Spleen (tissue), 11 donors: ENCODE data around the gene RNF167. TPM values are rescaled to one million over a fixed set of nuclear protein-coding genes. Genes with fewer than 3 reads are reported as not detected.
"Not testable (repeated sequence)": the region's sequence is repeated elsewhere in the genome, so short reads cannot be mapped to it uniquely, and the experiment has no call there.

ENCODE experiments used
- DNase-seq: peaks from one replicate; pipeline ENCODE4 v3.0.0-alpha.2; 2020
- H3K27ac ChIP-seq, 8 donors: fragments of 200-600 bp; sonication (generic) in 7 of 8; 1 replicate in 4 of 8; 2 replicates in 4 of 8; pipeline versions ENCODE4 v1.5.0 to v1.8.0; 2016 to 2021; ENCODE audit warnings: inconsistent platforms in 4 of 8, mild to moderate bottlenecking in 4 of 8, moderate library complexity in 1 of 8
- H3K27me3 ChIP-seq, 7 donors: fragments of 200-600 bp; sonication (generic) in 6 of 7; replicated peaks in 1 of 7; 1 replicate in 4 of 7; 2 replicates in 3 of 7; pipeline versions ENCODE4 v1.5.0 to v1.8.0; 2016 to 2021; ENCODE audit warnings: inconsistent platforms in 3 of 7, mild to moderate bottlenecking in 1 of 7
- H3K36me3 ChIP-seq, 6 donors: fragments of 200-600 bp; sonication (generic) in 5 of 6; 1 replicate in 4 of 6; 2 replicates in 2 of 6; pipeline versions ENCODE4 v1.5.0 to v1.8.0; 2016 to 2021; ENCODE audit warnings: inconsistent platforms in 2 of 6
- H3K4me1 ChIP-seq, 6 donors: fragments of 200-600 bp; sonication (generic) in 5 of 6; 1 replicate in 3 of 6; 2 replicates in 3 of 6; pipeline versions ENCODE4 v1.5.0 to v1.8.0; 2016 to 2021; ENCODE audit warnings: inconsistent platforms in 3 of 6
- H3K4me3 ChIP-seq, 8 donors: fragments of 200-600 bp; sonication (generic) in 7 of 8; 1 replicate in 4 of 8; 2 replicates in 4 of 8; pipeline versions ENCODE4 v1.5.0 to v1.8.0; 2016 to 2021; ENCODE audit warnings: inconsistent platforms in 4 of 8, mild to moderate bottlenecking in 4 of 8, moderate library complexity in 2 of 8
- H3K9me3 ChIP-seq, 8 donors: fragments of 200-600 bp; sonication (generic) in 7 of 8; 1 replicate in 4 of 8; 2 replicates in 4 of 8; pipeline versions ENCODE4 v1.5.0 to v1.8.0; 2016 to 2021; ENCODE audit warnings: inconsistent platforms in 4 of 8
- POLR2A ChIP-seq, 3 donors: fragments of 450-650 bp; IDR thresholded peaks; one replicate each; pipeline ENCODE4 v1.5.1; 2017; ENCODE audit warnings: antibody characterized with exemption in 3 of 3, mild to moderate bottlenecking in 1 of 3
- POLR2AphosphoS5 ChIP-seq, 3 donors: sonication (generic); formaldehyde crosslinking; IDR thresholded peaks; one replicate each; pipeline ENCODE4 v1.5.1; 2017; ENCODE audit warnings: antibody characterized with exemption in 3 of 3
- WGBS, 5 donors: extraction: QIAGEN DNeasy Blood & Tissue Kit in 3 of 5; methylation state at CpG; one replicate each; pipeline versions ENCODE4 v1.1.5 to v1.1.7; 2013 to 2018; 5-methylcytosine and 5-hydroxymethylcytosine counted together
- intact Hi-C: fragments of 100-400 bp; cut with DNase I; formaldehyde crosslinking; loops from one replicate; pipeline ENCODE4 v1.15.0; 2023; ENCODE audit warnings: low total_unique reads
- polyA plus RNA-seq, 3 donors: library from polyadenylated mRNA; stranded (reverse); fragments of 200-250 nt; gene quantifications; one replicate each; pipeline ENCODE4 v1.2.1, GENCODE V29; 2013
- total RNA-seq, 7 donors: library from RNA; depleted of rRNA in 3 of 7; stranded (reverse); fragments of >200 nt in 3 of 7; fragmentation: NEBNext Ultra II Directional in 4 of 7; extraction: Animal tissue kit (Norgen Biotek cat#: 25700) in 4 of 7; gene quantifications; one replicate each; pipeline versions ENCODE4 v1.1.0 to v1.2.1, GENCODE V29; 2016 to 2021
- TF ChIP-seq, protein P1 (sequence below), 11 experiments: fragments of 200-600 bp in 7 of 11; fragments of 450-650 bp in 4 of 11; sonication (generic) in 4 of 11; IDR thresholded peaks in 8 of 11; conservative IDR thresholded peaks in 3 of 11; 1 replicate in 7 of 11; 2 replicates in 4 of 11; pipeline versions ENCODE4 v1.4.0 to v1.8.0; 2016 to 2021; ENCODE audit warnings: antibody characterized with exemption in 11 of 11, inconsistent platforms in 4 of 11, mild to moderate bottlenecking in 1 of 11
- donor health status: healthy with polysubstance abuse.
- donor health status: DM: no; HTN: no; CAD: no; lungs with moderate emphysema.
- donor health status: DM: no; HTN: no; CAD: no.
- donor health status: Bipolar disorder and iron deficiency.
- donor health status: healthy.
- donor health status: DM: no; HTN: no; CAD: no.
- donor health status: DM: yes; HTN: yes; CAD: no.

RNF167 gene
- total and polyA plus RNA-seq, 10 donors, result 57.6 to 146 (median 93.2) TPM

DNA sequence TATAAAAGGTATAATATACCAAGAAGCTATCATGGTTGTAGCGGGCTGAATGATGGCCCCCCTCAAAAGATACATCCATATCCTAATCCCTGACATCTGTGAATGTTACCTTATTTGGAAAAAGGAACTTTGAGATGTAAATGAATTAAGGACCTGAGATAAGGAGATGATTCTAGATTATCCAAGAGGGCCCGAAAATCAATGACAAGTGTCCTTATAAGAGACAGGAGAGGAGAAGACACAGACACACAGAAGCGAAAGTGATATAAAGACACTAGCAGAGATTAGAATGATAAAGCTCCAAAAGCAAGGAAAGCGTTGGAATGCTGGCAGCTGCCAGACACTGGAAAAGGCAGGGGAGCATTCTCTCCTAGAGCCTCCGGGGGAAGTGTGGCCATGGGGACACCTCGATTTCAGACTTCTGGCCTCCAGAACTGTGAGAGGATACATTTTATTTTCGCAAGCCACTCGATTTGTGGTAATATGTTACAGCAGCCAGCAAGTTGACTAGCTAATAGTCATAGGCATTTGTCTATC is 20.5 kb upstream of the RNF167 start:
- Histone ChIP-seq H3K27ac (no peak overlapping the region), H3K9me3 (no peaks in the 10 kb centered on the region), H3K36me3 (no peaks in the 10 kb centered on the region), H3K4me3 (no peak overlapping the region), H3K4me1 (peaks cover 0 to 10% (median 0%) of the 10 kb centered on the region in 6 donors), H3K27me3 (no peaks in the 10 kb centered on the region)
- DNase-seq, result no peak
- 74 to 84% (median 77%) methylated on average over 8 of the region's 8 CpGs for WGBS, 5 donors
- TF ChIP-seq POLR2AphosphoS5 (IDR thresholded peaks at IDR 0.05), result no peak
- TF ChIP-seq, protein P1, sequence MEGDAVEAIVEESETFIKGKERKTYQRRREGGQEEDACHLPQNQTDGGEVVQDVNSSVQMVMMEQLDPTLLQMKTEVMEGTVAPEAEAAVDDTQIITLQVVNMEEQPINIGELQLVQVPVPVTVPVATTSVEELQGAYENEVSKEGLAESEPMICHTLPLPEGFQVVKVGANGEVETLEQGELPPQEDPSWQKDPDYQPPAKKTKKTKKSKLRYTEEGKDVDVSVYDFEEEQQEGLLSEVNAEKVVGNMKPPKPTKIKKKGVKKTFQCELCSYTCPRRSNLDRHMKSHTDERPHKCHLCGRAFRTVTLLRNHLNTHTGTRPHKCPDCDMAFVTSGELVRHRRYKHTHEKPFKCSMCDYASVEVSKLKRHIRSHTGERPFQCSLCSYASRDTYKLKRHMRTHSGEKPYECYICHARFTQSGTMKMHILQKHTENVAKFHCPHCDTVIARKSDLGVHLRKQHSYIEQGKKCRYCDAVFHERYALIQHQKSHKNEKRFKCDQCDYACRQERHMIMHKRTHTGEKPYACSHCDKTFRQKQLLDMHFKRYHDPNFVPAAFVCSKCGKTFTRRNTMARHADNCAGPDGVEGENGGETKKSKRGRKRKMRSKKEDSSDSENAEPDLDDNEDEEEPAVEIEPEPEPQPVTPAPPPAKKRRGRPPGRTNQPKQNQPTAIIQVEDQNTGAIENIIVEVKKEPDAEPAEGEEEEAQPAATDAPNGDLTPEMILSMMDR (IDR thresholded peaks at IDR 0.05 in 8 of 11, conservative IDR thresholded peaks at IDR 0.05 in 3 of 11), result no peak
- no peak for TF ChIP-seq POLR2A (IDR thresholded peaks at IDR 0.05)
- intact Hi-C loops, result no loop called here

GRCh38 chr17:4920351-4921048 is 19.6 kb upstream of the RNF167 start:
- intact Hi-C loops, result no loop called here
- Histone ChIP-seq H3K4me3 (no peak overlapping the region), H3K9me3 (no peaks in the 10 kb centered on the region), H3K36me3 (no peaks in the 10 kb centered on the region), H3K4me1 (peaks cover 0 to 10% (median 0%) of the 10 kb centered on the region in 6 donors), H3K27me3 (no peaks in the 10 kb centered on the region), H3K27ac (no peak overlapping the region)
- TF ChIP-seq POLR2AphosphoS5 (IDR thresholded peaks at IDR 0.05) (no peak), POLR2A (IDR thresholded peaks at IDR 0.05) (no peak)
- TF ChIP-seq, protein P1 (IDR thresholded peaks at IDR 0.05 in 8 of 11, conservative IDR thresholded peaks at IDR 0.05 in 3 of 11), result no peak
- DNase-seq, result no peak
- 74 to 88% (median 83%) methylated on average over 10 of the region's 10 CpGs for whole genome bisulfite sequencing, 5 donors

DNA sequence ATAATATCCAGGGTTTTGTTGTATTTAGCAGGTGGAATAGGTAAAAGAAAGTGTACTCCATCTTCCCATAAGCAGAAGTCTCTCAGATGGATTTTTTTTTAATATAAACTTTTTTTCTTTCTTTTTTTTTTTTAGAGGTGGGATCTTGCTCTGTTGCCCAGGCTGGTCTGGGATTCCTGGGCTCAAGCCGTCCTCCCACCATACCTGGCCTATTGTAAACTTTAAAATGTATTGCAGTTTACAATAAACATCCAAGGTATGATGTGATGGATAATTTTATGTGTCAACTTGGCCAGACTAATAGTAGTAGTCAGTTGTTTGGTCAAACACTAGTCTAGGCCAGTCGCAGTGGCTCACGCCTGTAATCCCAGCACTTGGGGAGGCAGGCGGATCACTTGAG is 18.7 kb upstream of the RNF167 start:
- peaks cover 0 to 10% (median 0%) of the 10 kb centered on the region in 6 donors for H3K4me1 ChIP-seq
- WGBS, 5 donors, result 90 to 99% (median 95%) methylated on average over 4 of the region's 4 CpGs
- DNase-seq, result no peak
- intact Hi-C loops, result no loop called here
- H3K27ac ChIP-seq, result no peak overlapping the region
- no peaks in the 10 kb centered on the region for H3K9me3 ChIP-seq
- H3K4me3 ChIP-seq, result no peak overlapping the region
- no peaks in the 10 kb centered on the region for H3K36me3 ChIP-seq
- TF ChIP-seq POLR2AphosphoS5 (IDR thresholded peaks at IDR 0.05), result no peak
- TF ChIP-seq, protein P1 (IDR thresholded peaks at IDR 0.05 in 8 of 11, conservative IDR thresholded peaks at IDR 0.05 in 3 of 11), result no peak
- TF ChIP-seq POLR2A (IDR thresholded peaks at IDR 0.05), result no peak
- H3K27me3 ChIP-seq, result no peaks in the 10 kb centered on the region

DNA sequence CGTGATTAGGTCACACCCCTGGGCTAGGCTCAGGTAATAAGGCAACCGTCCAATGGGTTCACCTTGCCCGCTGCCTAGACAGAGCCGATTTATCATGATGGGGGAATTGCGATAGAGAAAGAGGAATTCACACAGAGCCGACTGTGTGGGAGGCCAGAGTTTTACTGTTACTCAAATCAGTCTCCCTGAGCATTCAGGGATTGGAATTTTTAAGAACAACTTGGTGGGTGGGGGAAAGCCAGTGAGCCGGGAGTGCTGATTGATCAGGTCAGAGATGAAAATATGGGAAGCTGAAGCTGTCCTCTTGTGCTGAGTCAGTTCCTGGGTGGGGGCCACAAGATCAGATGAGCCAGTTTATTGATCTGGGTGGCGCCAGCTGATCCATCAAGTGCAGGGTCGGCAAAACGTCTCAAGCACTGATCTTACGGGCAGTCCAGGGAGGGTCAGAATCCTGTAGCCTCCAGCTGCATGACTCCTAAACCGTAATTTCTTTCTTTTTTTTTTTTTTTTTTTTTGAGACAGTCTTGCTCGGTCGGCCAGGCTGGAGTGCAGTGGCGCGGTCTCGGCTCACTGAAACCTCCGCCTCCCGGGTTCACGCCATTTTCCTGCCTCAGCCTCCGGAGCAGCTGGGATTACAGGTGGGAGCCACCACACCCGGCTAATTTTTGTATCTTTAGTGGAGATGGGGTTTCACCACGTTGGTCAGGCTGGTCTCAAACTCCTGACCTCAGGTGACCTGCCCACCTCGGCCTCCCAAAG is 13.3 kb upstream of the RNF167 start:
- H3K4me1 ChIP-seq, DNase-seq, H3K36me3 ChIP-seq, intact Hi-C loops, H3K27ac ChIP-seq, H3K4me3 ChIP-seq, H3K9me3 ChIP-seq, H3K27me3 ChIP-seq: not testable (repeated sequence)
- 84 to 92% (median 90%) methylated on average over 24 of the region's 24 CpGs for WGBS, 5 donors
